Activated T-cell treated with anti-CD3 and anti-CD28 coated beads, Interleukin-2, amount 50 U/mL, for 4 hours (primary cell): ENCODE data around the gene CAD. TPM values are rescaled to one million over a fixed set of nuclear protein-coding genes. Genes with fewer than 3 reads are reported as not detected.
"Not testable (repeated sequence)": the region's sequence is repeated elsewhere in the genome, so short reads cannot be mapped to it uniquely, and the experiment has no call there.

ENCODE experiments used
- ATAC-seq, 2 donors: fragments of 200-7000 bp; cut with Tn5 transposase; one replicate each; pipeline ENCODE4 v1.10.0; 2021
- DNase-seq: peaks from one replicate; pipeline ENCODE4 v3.0.0-alpha.2; 2020
- H3K27me3 Mint-ChIP-seq: one replicate; pipeline ENCODE4 v1.8.0; 2021; ENCODE audit warnings: low read depth, mixed read lengths
- H3K36me3 Mint-ChIP-seq: one replicate; pipeline ENCODE4 v1.8.0; 2022; ENCODE audit warnings: mixed read lengths; ENCODE audit not compliant: insufficient read depth
- H3K4me1 Mint-ChIP-seq: one replicate; pipeline ENCODE4 v1.8.0; 2021; ENCODE audit warnings: low read depth, mixed read lengths
- H3K4me3 Mint-ChIP-seq: one replicate; pipeline ENCODE4 v1.8.0; 2021; ENCODE audit warnings: mild to moderate bottlenecking, moderate library complexity, mixed read lengths
- H3K9me3 Mint-ChIP-seq: one replicate; pipeline ENCODE4 v1.8.0; 2021; ENCODE audit warnings: mixed read lengths
- total RNA-seq, 3 donors: library from RNA; stranded (reverse); gene quantifications; one replicate each; pipeline ENCODE4 v1.2.1, GENCODE V29; 2021

CAD gene
- total RNA-seq = 100 to 1,000 TPM; 162 to 201 (median 185) TPM

GRCh38 chr2:27217173-27218121 is at the start of gene CAD:
Gene CAD (plus strand): TSS chr2:27217369. CDS start chr2:27217552, 183 bp downstream.
- ATAC-seq = peak; percentile 88
- H3K4me1 Mint-ChIP-seq = peaks cover 35% of the 10 kb centered on the region
- H3K27me3 Mint-ChIP-seq = no peaks in the 10 kb centered on the region
- H3K4me3 Mint-ChIP-seq = peak within 1 kb of the TSS; percentile 98
- H3K36me3 Mint-ChIP-seq = peaks cover 38% of the 10 kb centered on the region
- H3K9me3 Mint-ChIP-seq = no peaks in the 10 kb centered on the region
- DNase-seq = peak; percentile 87

- Mint-ChIP-seq H3K9me3 (no peaks in the 10 kb centered on the region), H3K4me3 (no peak overlapping the region), H3K4me1 (peaks cover 2% of the 10 kb centered on the region), H3K27me3 (peaks cover 11% of the 10 kb centered on the region), H3K36me3 (no peaks in the 10 kb centered on the region)
- DNase-seq (no peak), ATAC-seq (no peak)
Measured at GRCh38 chr2:27170581-27171337, 46.4 kb upstream of the CAD start.

GRCh38 chr2:27171351-27171848 is 45.8 kb upstream of the CAD start:
- DNase-seq = no peak
- Mint-ChIP-seq H3K4me3 (no peak overlapping the region), H3K4me1 (peaks cover 2% of the 10 kb centered on the region)

GRCh38 chr2:27174638-27175037 is 42.5 kb upstream of the CAD start:
- Mint-ChIP-seq H3K4me3 (no peak overlapping the region), H3K36me3 (no peaks in the 10 kb centered on the region), H3K27me3 (peaks cover 26% of the 10 kb centered on the region), H3K4me1 (peaks cover 2% of the 10 kb centered on the region), H3K9me3 (no peaks in the 10 kb centered on the region)
- DNase-seq (no peak), ATAC-seq (no peak)

More at GRCh38 chr2:27171351-27171848, 45.8 kb upstream of the CAD start:
- peaks cover 14% of the 10 kb centered on the region for H3K27me3 Mint-ChIP-seq
- no peak for ATAC-seq
- no peaks in the 10 kb centered on the region for H3K36me3 Mint-ChIP-seq
- no peaks in the 10 kb centered on the region for H3K9me3 Mint-ChIP-seq

GRCh38 chr2:27175330-27175729 is 41.8 kb upstream of the CAD start:
- ATAC-seq = no peak
- Mint-ChIP-seq H3K4me1 (peaks cover 2% of the 10 kb centered on the region), H3K4me3 (no peak overlapping the region), H3K9me3 (no peaks in the 10 kb centered on the region), H3K27me3 (peaks cover 31% of the 10 kb centered on the region), H3K36me3 (no peaks in the 10 kb centered on the region)
- DNase-seq = no peak

GRCh38 chr2:27175781-27176180 is 41.4 kb upstream of the CAD start:
- not testable (repeated sequence) for DNase-seq, H3K36me3 Mint-ChIP-seq, H3K9me3 Mint-ChIP-seq, H3K4me1 Mint-ChIP-seq, ATAC-seq, H3K4me3 Mint-ChIP-seq
- H3K27me3 Mint-ChIP-seq = peaks cover 31% of the 10 kb centered on the region

- Mint-ChIP-seq H3K36me3 (no peaks in the 10 kb centered on the region), H3K9me3 (no peaks in the 10 kb centered on the region)
Measured at GRCh38 chr2:27177441-27178351, 39.5 kb upstream of the CAD start.

GRCh38 chr2:27178469-27178868 is 38.7 kb upstream of the CAD start:
- H3K4me1 Mint-ChIP-seq = no peaks in the 10 kb centered on the region
- H3K4me3 Mint-ChIP-seq = no peak overlapping the region
- ATAC-seq = no peak
- no peaks in the 10 kb centered on the region for H3K36me3 Mint-ChIP-seq
- no peaks in the 10 kb centered on the region for H3K9me3 Mint-ChIP-seq
- DNase-seq = no peak
- peaks cover 35% of the 10 kb centered on the region for H3K27me3 Mint-ChIP-seq

More at GRCh38 chr2:27177441-27178351, 39.5 kb upstream of the CAD start:
- no peak overlapping the region for H3K4me3 Mint-ChIP-seq
- DNase-seq (no peak), ATAC-seq (no peak)
- no peaks in the 10 kb centered on the region for H3K4me1 Mint-ChIP-seq
- H3K27me3 Mint-ChIP-seq = peaks cover 35% of the 10 kb centered on the region

- H3K27me3 Mint-ChIP-seq = peaks cover 42% of the 10 kb centered on the region
- H3K36me3 Mint-ChIP-seq = no peaks in the 10 kb centered on the region
- DNase-seq (no peak), ATAC-seq (no peak)
- no peaks in the 10 kb centered on the region for H3K4me1 Mint-ChIP-seq
- H3K4me3 Mint-ChIP-seq = no peak overlapping the region
- no peaks in the 10 kb centered on the region for H3K9me3 Mint-ChIP-seq
Measured at GRCh38 chr2:27179344-27180000, 37.7 kb upstream of the CAD start.

GRCh38 chr2:27182346-27182745 is 34.8 kb upstream of the CAD start:
- Mint-ChIP-seq H3K4me3 (no peak overlapping the region), H3K9me3 (no peaks in the 10 kb centered on the region), H3K4me1 (no peaks in the 10 kb centered on the region), H3K27me3 (peaks cover 36% of the 10 kb centered on the region), H3K36me3 (no peaks in the 10 kb centered on the region)
- no peak for DNase-seq
- no peak for ATAC-seq

- Mint-ChIP-seq H3K9me3 (no peaks in the 10 kb centered on the region), H3K27me3 (peaks cover 36% of the 10 kb centered on the region), H3K4me3 (no peak overlapping the region), H3K4me1 (no peaks in the 10 kb centered on the region), H3K36me3 (no peaks in the 10 kb centered on the region)
- DNase-seq = no peak
- no peak for ATAC-seq
Measured at GRCh38 chr2:27184115-27184514, 33.1 kb upstream of the CAD start.

GRCh38 chr2:27185331-27186026 is 31.7 kb upstream of the CAD start:
- H3K4me3 Mint-ChIP-seq = no peak overlapping the region
- ATAC-seq = no peak

More at GRCh38 chr2:27185331-27186026, 31.7 kb upstream of the CAD start:
- Mint-ChIP-seq H3K4me1 (no peaks in the 10 kb centered on the region), H3K36me3 (no peaks in the 10 kb centered on the region), H3K27me3 (peaks cover 26% of the 10 kb centered on the region), H3K9me3 (no peaks in the 10 kb centered on the region)
- DNase-seq = no peak
